Karpas-422 (cell line): ENCODE measurements around the gene AMER3. TPM values are rescaled to one million over a fixed set of nuclear protein-coding genes. Genes with fewer than 3 reads are reported as not detected.

Experiments
- DNase-seq: peaks from one replicate; pipeline ENCODE4 v3.0.0-alpha.2; 2015
- H2AFZ ChIP-seq: fragments of 200-600 bp; sonication (generic); 2 replicates; pipeline ENCODE4 v1.6.1; 2014; ENCODE audit warnings: antibody characterized with exemption, low read length, mixed read lengths
- H3K27ac ChIP-seq: fragments of 200-600 bp; sonication (generic); 2 replicates; pipeline ENCODE4 v1.5.1; 2014; ENCODE audit warnings: mild to moderate bottlenecking, low read length, moderate library complexity
- H3K27me3 ChIP-seq: fragments of 200-600 bp; sonication (generic); 2 replicates; pipeline ENCODE4 v1.6.1; 2014; ENCODE audit warnings: low read length, mixed read lengths
- H3K36me3 ChIP-seq: fragments of 200-600 bp; sonication (generic); 2 replicates; pipeline ENCODE4 v1.6.1; 2014; ENCODE audit warnings: low read length, mixed read lengths; ENCODE audit not compliant: insufficient read depth
- H3K4me1 ChIP-seq: fragments of 200-600 bp; sonication (generic); 2 replicates; pipeline ENCODE4 v1.6.1; 2014; ENCODE audit warnings: mild to moderate bottlenecking, low read length, mixed read lengths
- H3K4me2 ChIP-seq: fragments of 200-600 bp; sonication (generic); 2 replicates; pipeline ENCODE4 v1.6.1; 2014; ENCODE audit warnings: low read length, low read depth, mild to moderate bottlenecking; ENCODE audit not compliant: poor library complexity, severe bottlenecking
- H3K4me3 ChIP-seq: fragments of 200-600 bp; sonication (generic); 2 replicates; pipeline ENCODE4 v1.5.1; 2014; ENCODE audit warnings: mild to moderate bottlenecking, antibody characterized with exemption, low read length, mixed read lengths
- H3K79me2 ChIP-seq: fragments of 200-600 bp; sonication (generic); 2 replicates; pipeline ENCODE4 v1.6.1; 2014; ENCODE audit warnings: mild to moderate bottlenecking, low read length, mixed read lengths
- H3K9ac ChIP-seq: fragments of 200-600 bp; sonication (generic); 2 replicates; pipeline ENCODE4 v1.6.0; 2014; ENCODE audit warnings: low read length
- H3K9me2 ChIP-seq: fragments of 200-600 bp; sonication (generic), shearing (Covaris generic); replicated peaks from 2 replicates; pipeline ENCODE4 v1.6.0; 2014; ENCODE audit warnings: mild to moderate bottlenecking, low read length, moderate library complexity; ENCODE audit not compliant: insufficient read depth
- H3K9me3 ChIP-seq: fragments of 300-700, 200-600 bp; sonication (generic); 2 replicates; pipeline ENCODE4 v1.6.1; 2014; ENCODE audit warnings: low read length, mixed read lengths
- H4K20me1 ChIP-seq: fragments of 200-600 bp; sonication (generic); 2 replicates; pipeline ENCODE4 v1.6.1; 2014; ENCODE audit warnings: mild to moderate bottlenecking, antibody characterized with exemption, low read length, low read depth; ENCODE audit not compliant: insufficient read depth
- total RNA-seq: library from RNA; depleted of rRNA; stranded (reverse); fragments of >200 nt; shearing (Covaris generic); gene quantifications from 2 replicates; pipeline ENCODE4 v1.2.3, GENCODE V29; 2014; ENCODE audit warnings: low replicate concordance

Gene AMER3
- total RNA-seq, 1 experiment from 2014 or later: not detected

DNA sequence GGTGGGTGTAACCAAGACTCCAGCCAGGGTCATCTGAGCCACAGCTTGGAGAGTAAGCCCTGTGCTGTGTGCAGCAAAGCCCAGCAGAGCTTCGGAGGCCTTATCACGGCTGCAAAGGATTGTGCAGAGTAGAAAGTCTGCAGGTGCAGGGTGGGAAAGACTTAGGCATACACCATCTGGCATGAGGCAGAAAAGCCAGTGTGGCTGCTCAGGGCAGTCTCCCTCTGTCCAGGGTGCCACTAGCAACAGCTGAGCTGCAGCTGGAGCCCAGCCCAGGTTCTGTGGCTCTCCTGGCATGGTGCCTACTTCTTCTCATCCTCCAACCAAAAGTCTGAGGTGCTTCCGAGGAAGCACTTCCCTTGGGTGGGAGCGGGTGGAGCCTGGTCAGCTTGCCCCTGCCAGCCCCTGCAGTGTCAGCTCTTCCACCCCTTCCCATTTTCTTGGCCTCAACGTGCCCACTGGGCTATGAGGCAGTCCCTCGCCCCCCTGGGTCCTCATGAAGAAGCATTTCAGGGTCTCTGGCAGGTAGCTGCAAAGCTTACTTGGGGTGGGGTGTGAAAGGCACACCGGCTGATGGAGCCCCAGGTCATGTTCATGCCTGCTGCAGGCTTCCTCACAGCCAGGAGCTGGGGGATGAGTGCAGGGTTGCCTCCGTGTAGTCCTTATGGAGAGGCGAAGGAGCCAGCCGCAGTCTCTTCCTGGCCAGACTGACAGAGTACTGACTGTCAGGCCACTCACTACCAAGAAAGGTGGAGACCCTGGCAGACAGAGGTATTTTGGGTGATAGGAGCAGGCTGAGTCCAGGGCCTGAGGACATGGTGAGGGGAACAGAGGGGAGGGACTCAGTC, 4.8 kb downstream of the AMER3 start:
- H3K4me1 ChIP-seq: no peaks in the 10 kb centered on the region
- no peaks in the 10 kb centered on the region for H3K9me3 ChIP-seq
- H3K4me2 ChIP-seq: no peak overlapping the region
- H3K4me3 ChIP-seq: no peak overlapping the region
- no peak overlapping the region for H2AFZ ChIP-seq
- DNase-seq: no peak
- no peaks in the 10 kb centered on the region for H4K20me1 ChIP-seq
- no peak overlapping the region for H3K9ac ChIP-seq
- no peaks in the 10 kb centered on the region for H3K9me2 ChIP-seq
- no peak overlapping the region for H3K27ac ChIP-seq
- H3K79me2 ChIP-seq: no peaks in the 10 kb centered on the region
- no peaks in the 10 kb centered on the region for H3K27me3 ChIP-seq
- no peaks in the 10 kb centered on the region for H3K36me3 ChIP-seq

DNA sequence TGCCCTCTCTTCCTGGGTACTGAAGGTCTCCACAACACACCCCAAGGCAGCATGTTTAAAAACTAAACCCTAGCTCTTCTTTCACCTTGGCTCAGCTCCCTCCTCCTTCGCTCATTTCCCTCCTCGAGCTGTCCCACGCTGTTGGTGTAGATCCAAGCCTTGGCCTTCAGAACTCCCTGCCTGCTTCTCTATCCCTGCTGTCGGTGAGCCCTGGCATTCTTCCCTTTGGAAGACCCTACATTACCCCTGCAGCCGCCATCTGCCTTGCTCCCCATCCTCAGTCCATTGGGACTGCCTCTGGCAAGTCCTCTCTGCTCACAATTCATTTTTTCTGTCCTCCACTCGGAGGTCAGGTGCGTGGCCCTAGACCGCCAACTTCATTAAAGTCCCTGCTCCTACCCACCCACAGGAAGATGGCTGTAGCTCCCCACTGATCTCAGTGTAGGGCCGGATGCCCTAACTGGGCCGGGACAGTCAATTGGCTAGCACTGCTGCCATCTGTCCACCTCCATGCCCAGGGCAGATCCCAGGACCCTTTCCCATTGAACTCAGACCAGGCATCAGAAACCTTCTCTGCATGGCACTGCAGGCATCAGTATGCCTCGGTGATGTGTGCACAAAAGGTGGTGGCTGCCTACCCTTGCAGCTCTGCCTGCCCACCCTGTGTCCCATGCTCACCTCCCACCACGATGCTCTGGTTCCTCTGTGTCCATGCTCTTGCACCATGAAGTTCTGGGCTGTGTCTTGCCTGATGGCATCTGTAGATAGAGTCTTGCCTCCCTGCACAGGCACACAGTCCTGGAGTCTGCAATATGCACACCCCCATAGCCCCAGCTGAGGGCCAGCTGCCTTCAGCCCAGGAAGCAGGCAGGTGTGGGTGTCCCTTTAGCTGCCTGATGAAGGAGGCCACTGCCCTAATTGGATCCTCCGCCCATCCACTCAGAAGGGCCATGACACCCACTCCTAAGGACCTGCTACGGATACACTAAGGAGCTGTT, 5.7 kb downstream of the AMER3 start:
- Histone ChIP-seq H3K4me1 (no peaks in the 10 kb centered on the region), H3K27ac (no peak overlapping the region), H3K4me2 (no peak overlapping the region), H3K9me3 (no peaks in the 10 kb centered on the region), H3K9me2 (no peaks in the 10 kb centered on the region), H2AFZ (no peak overlapping the region), H3K27me3 (no peaks in the 10 kb centered on the region), H3K9ac (no peak overlapping the region), H3K36me3 (no peaks in the 10 kb centered on the region), H3K4me3 (no peak overlapping the region), H3K79me2 (no peaks in the 10 kb centered on the region), H4K20me1 (no peaks in the 10 kb centered on the region)
- DNase-seq: no peak

DNA sequence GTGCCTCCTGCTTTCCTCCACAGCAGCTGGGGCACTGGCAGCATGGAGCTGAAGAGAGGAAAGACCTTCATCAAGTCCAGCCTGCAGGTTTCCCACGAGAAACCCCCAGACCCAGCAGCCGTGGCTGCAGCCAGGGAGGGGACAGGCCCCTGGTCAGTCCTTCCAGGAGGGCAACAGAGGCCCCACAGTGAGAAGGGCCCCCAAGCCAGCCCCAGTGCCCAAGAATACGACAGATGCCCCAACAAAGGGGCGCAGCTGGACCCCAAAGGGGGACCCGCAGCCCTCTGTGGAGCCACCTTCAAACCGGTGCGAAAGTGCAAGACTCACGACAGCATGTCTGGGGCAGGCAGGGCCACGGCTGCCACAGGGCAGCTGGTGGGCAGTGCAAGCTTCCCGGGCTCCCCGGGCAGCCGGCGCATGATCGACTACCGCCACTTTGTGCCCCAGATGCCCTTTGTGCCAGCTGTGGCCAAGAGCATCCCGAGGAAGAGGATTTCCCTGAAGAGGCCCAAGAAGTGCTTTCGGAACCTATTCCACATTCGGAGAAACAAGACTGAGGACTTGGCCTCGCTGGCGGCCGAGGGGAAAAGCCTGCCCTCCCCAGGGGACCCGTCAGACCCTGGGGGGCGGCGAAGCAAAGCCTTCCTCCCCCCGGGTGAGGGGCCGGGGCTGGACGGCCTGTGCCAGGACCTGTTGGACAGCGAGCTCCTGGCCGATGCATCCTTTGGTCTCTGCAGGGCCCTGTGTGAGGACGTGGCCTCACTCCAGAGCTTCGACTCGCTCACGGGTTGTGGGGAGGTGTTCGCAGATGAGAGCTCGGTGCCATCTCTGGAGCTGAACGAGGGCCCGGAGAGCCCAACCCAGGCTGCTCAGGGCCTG, 6.9 kb downstream of the AMER3 start:
- Histone ChIP-seq H3K9me2 (no peaks in the 10 kb centered on the region), H3K9me3 (no peaks in the 10 kb centered on the region), H2AFZ (no peak overlapping the region), H3K4me3 (no peak overlapping the region), H4K20me1 (no peaks in the 10 kb centered on the region), H3K27me3 (no peaks in the 10 kb centered on the region), H3K27ac (no peak overlapping the region), H3K79me2 (no peaks in the 10 kb centered on the region), H3K4me2 (no peak overlapping the region), H3K36me3 (no peaks in the 10 kb centered on the region), H3K9ac (no peak overlapping the region), H3K4me1 (no peaks in the 10 kb centered on the region)
- no peak for DNase-seq

DNA sequence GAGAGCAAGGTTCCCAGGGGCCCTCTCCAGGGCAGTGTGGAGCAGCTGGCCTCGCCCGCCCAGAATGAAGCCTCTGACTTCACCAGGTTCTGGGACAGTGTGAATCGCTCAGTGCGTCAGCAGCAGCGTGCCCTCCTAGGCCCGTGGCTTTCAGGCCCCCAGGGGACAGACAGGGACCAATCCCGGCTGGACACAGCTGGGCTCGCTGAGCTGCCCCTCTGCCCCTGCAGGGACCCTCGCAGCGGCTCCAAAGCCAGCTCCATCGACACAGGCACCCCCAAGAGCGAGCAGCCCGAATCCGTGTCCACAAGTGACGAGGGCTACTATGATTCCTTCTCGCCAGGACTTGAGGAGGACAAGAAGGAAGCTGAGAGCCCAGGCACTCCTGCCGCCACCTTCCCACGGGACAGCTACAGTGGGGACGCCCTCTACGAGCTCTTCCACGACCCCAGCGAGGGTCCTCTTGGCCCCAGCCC, 7.6 kb downstream of the AMER3 start:
- no peak overlapping the region for H3K27ac ChIP-seq
- no peak for DNase-seq
- H3K79me2 ChIP-seq: no peaks in the 10 kb centered on the region
- H3K9me3 ChIP-seq: no peaks in the 10 kb centered on the region
- H3K4me1 ChIP-seq: no peaks in the 10 kb centered on the region
- no peak overlapping the region for H3K9ac ChIP-seq
- no peaks in the 10 kb centered on the region for H3K27me3 ChIP-seq
- no peak overlapping the region for H3K4me2 ChIP-seq
- H4K20me1 ChIP-seq: no peaks in the 10 kb centered on the region
- H3K4me3 ChIP-seq: no peak overlapping the region
- no peak overlapping the region for H2AFZ ChIP-seq
- no peaks in the 10 kb centered on the region for H3K9me2 ChIP-seq
- H3K36me3 ChIP-seq: no peaks in the 10 kb centered on the region

DNA sequence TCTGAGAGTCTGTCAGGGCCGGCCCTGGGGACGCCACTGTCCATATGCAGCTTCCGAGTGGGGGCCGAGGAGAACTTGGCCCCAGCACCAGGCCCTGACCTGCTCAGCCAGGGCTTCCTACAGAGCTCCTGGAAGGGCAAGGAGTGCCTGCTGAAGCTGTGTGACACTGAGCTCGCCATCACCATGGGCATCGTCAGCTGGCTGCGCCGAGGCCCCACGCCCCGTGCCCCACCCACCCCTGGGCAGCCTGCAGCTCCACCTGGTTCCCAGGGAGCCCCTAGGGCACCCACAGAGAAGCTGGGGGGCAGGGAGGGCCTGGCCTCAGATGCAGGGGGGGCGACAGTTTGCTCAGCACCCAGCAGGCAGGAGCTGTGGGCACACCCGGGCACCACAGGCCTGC, 8.1 kb downstream of the AMER3 start:
- no peaks in the 10 kb centered on the region for H3K9me3 ChIP-seq
- no peaks in the 10 kb centered on the region for H3K27me3 ChIP-seq
- no peaks in the 10 kb centered on the region for H3K4me1 ChIP-seq
- H2AFZ ChIP-seq: no peak overlapping the region
- no peak overlapping the region for H3K4me3 ChIP-seq
- H3K36me3 ChIP-seq: no peaks in the 10 kb centered on the region
- no peaks in the 10 kb centered on the region for H3K9me2 ChIP-seq
- H3K9ac ChIP-seq: no peak overlapping the region
- H4K20me1 ChIP-seq: no peaks in the 10 kb centered on the region
- H3K27ac ChIP-seq: no peak overlapping the region
- no peaks in the 10 kb centered on the region for H3K79me2 ChIP-seq
- DNase-seq: no peak
- no peak overlapping the region for H3K4me2 ChIP-seq

DNA sequence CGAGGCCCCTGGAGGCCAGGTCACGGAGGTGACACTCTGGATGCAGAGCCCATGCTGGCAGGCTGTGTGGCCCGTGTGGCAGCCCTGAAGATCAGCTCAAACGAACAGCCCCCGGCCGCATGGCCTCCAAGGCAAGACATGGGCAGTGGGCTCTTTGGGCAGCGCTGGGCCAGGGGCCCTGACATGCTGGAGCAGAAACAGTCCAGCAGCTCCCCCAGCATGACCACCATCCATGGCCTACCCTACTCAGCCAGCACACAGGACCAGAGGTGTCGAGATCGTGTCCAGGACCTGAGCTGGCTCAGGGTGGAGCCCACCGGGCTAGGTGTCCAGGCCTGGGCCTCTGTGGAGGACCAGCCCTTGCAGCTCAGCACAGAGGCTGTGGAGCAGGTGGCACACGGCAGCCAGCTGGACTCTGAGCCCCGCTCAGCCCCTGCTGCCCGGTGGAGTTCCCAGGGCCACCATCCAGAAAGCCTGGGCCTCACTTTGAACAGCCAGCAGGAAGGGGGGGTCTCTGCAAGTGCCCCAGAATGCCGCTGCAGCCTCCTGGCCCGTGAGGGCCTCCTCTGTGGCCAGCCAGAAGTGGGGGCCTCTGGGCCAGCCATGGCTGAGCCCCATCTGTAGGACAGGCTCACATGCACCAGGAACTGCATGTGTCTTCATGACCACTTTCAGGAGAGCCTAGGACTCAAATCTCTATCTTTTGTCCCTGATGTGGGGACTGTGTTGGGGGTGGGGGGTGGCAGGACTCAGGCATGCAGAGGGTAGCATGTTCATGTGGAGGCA, 8.9 kb downstream of the AMER3 start:
- no peak overlapping the region for H2AFZ ChIP-seq
- H3K4me1 ChIP-seq: no peaks in the 10 kb centered on the region
- no peaks in the 10 kb centered on the region for H3K9me3 ChIP-seq
- no peaks in the 10 kb centered on the region for H3K27me3 ChIP-seq
- DNase-seq: no peak
- no peak overlapping the region for H3K4me2 ChIP-seq
- H3K9me2 ChIP-seq: no peaks in the 10 kb centered on the region
- no peaks in the 10 kb centered on the region for H3K79me2 ChIP-seq
- H3K9ac ChIP-seq: no peak overlapping the region
- H3K4me3 ChIP-seq: no peak overlapping the region
- no peaks in the 10 kb centered on the region for H4K20me1 ChIP-seq
- no peaks in the 10 kb centered on the region for H3K36me3 ChIP-seq
- H3K27ac ChIP-seq: no peak overlapping the region

DNA sequence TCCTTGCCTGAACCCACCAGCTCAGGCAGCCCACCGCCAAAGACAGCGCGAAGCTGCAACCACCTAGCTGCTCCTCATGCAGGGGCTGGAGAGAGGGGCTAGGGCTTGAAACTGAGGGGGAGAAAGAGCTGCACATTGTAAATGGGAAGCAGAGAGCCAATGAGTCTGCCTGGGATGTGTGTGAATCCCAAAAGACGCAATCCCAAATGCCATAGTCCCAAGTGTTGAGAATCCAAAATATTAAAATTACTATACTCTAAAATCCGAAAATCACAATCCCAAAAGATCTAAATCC, 9.4 kb downstream of the AMER3 start:
- Histone ChIP-seq H2AFZ (no peak overlapping the region), H4K20me1 (no peaks in the 10 kb centered on the region), H3K4me2 (no peak overlapping the region), H3K79me2 (no peaks in the 10 kb centered on the region), H3K27me3 (no peaks in the 10 kb centered on the region), H3K4me1 (no peaks in the 10 kb centered on the region), H3K9me3 (no peaks in the 10 kb centered on the region), H3K9me2 (no peaks in the 10 kb centered on the region), H3K36me3 (no peaks in the 10 kb centered on the region), H3K9ac (no peak overlapping the region), H3K27ac (no peak overlapping the region), H3K4me3 (no peak overlapping the region)
- DNase-seq: no peak
